Transverse colon (tissue), 4 donors: Measurements from ENCODE around the gene TRAPPC2L.
A peak's percentile ranks its signal among the peaks of the same experiment; 100 is the strongest.

Experiments
- EP300 ChIP-seq: sonication (generic); formaldehyde crosslinking; IDR thresholded peaks from one replicate; pipeline ENCODE4 v1.6.1; 2017; ENCODE audit warnings: antibody characterized with exemption, low read depth
- POLR2A ChIP-seq: fragments of 450-650 bp; IDR thresholded peaks from one replicate; pipeline ENCODE4 v1.6.1; 2016; ENCODE audit warnings: antibody characterized with exemption, mild to moderate bottlenecking, moderate library complexity
- POLR2AphosphoS5 ChIP-seq, 3 donors: sonication (generic); formaldehyde crosslinking; IDR thresholded peaks; one replicate each; pipeline ENCODE4 v1.6.1; 2016; ENCODE audit warnings: antibody characterized with exemption in 3 of 3
- TF ChIP-seq, protein P1 (sequence below), 5 experiments: fragments of 200-600 bp in 3 of 5; fragments of 450-650 bp in 2 of 5; sonication (generic) in 3 of 5; IDR thresholded peaks; 1 replicate in 2 of 5; 2 replicates in 3 of 5; pipeline ENCODE4 v1.5.1; 2016 to 2017; ENCODE audit warnings: antibody characterized with exemption in 5 of 5, inconsistent platforms in 3 of 5, mild to moderate bottlenecking in 2 of 5, moderate library complexity in 1 of 5

- TF ChIP-seq, protein P1, sequence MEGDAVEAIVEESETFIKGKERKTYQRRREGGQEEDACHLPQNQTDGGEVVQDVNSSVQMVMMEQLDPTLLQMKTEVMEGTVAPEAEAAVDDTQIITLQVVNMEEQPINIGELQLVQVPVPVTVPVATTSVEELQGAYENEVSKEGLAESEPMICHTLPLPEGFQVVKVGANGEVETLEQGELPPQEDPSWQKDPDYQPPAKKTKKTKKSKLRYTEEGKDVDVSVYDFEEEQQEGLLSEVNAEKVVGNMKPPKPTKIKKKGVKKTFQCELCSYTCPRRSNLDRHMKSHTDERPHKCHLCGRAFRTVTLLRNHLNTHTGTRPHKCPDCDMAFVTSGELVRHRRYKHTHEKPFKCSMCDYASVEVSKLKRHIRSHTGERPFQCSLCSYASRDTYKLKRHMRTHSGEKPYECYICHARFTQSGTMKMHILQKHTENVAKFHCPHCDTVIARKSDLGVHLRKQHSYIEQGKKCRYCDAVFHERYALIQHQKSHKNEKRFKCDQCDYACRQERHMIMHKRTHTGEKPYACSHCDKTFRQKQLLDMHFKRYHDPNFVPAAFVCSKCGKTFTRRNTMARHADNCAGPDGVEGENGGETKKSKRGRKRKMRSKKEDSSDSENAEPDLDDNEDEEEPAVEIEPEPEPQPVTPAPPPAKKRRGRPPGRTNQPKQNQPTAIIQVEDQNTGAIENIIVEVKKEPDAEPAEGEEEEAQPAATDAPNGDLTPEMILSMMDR (IDR thresholded peaks at IDR 0.05), result peak; percentile 64 to 75 (median 72)
- no peak for TF ChIP-seq POLR2A
- no peak for TF ChIP-seq EP300
- TF ChIP-seq POLR2AphosphoS5 (IDR thresholded peaks at IDR 0.05), result no peak
Measured at GRCh38 chr16:88857728-88858339, 907 bp downstream of the TRAPPC2L start.
